HG03575 (cell line): ENCODE results near the gene CARS2.
"Not testable (repeated sequence)": the region's sequence is repeated elsewhere in the genome, so short reads cannot be mapped to it uniquely, and the experiment has no call there.

Experiments
- ATAC-seq: cut with Tn5 transposase; IDR thresholded peaks from one replicate; pipeline ENCODE4 v1.9.1; 2021; ENCODE audit not compliant: unreplicated experiment, insufficient number of reproducible peaks, low FRiP score; ENCODE audit errors: extremely low read depth

Gene CARS2, protein sequence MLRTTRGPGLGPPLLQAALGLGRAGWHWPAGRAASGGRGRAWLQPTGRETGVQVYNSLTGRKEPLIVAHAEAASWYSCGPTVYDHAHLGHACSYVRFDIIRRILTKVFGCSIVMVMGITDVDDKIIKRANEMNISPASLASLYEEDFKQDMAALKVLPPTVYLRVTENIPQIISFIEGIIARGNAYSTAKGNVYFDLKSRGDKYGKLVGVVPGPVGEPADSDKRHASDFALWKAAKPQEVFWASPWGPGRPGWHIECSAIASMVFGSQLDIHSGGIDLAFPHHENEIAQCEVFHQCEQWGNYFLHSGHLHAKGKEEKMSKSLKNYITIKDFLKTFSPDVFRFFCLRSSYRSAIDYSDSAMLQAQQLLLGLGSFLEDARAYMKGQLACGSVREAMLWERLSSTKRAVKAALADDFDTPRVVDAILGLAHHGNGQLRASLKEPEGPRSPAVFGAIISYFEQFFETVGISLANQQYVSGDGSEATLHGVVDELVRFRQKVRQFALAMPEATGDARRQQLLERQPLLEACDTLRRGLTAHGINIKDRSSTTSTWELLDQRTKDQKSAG

DNA sequence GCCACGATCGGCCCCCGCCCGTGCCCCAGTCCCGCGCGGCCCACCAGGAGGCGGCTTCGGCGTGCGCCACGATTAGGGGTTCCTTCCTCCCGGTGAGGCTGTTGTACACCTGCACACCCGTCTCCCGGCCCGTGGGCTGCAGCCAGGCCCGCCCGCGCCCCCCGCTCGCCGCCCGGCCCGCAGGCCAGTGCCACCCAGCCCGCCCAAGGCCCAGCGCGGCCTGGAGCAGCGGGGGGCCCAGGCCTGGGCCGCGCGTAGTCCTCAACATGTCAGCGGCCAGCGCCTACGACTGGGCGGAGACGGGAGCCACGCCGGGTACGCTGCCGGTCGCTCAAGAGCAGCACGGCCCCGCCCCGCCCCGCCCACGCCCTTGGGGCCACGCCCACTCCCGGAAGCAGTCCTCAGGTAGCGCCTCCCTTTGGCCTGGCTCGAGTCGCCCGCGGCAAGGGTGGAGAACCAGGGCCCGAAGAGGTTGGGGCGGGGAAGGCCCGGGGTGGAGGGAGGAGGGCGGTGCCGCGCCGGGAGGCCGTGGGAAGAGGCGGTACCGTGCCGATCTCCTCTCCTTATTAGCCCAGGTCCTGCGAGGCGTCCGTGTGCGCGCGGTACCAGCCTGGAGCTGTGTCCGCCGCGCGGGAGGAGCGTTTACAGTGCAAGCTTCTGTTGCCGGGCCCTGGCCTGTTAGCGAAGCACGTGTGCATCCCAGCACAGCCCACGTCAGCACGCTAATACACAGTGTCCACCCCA lies at the start of gene CARS2:
CARS2 (minus strand) TSS at position 291 of the 744 bp plus-strand sequence; CDS start at position 268, 23 bp downstream.
- peak; percentile 50 for ATAC-seq

DNA sequence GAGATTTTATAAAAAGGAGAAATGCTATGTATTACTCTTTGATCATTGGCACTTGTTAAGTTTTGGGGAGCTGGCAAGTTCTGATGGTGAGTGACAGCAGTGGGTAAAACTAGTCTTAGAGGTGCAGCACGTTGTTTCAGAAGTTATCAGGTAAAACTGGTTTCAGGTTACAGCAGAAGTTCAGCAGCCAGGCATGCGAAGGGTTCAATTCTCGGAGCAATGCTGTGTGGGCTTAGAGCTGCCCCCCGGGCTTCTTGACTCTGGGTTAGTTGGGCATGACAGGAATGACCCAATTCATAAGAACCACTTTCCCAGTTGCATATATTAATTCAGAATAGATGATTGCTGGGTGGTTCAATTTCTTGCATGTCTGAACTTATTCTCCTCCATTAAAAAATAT lies 42.4 kb upstream of the CARS2 start:
- ATAC-seq: no peak

DNA sequence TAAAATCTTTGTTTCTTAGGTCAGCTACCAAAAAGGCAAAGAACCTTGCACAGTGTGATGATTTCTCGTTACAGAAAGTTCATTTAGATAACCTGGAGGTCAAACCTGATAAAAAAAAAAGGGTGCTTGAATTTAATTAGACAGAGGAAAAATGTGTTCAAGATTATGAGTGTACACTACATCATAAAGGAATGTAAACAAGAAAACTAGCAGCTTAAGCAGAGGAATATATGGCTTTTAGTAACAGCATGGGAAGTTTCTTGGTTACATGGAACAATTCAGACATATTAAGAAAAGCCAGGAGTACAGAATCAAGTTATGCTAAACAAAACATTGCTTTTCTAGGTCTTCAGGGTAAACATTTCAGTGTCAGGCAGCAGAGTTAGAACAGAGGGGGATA lies 40.5 kb upstream of the CARS2 start:
- no peak for ATAC-seq

DNA sequence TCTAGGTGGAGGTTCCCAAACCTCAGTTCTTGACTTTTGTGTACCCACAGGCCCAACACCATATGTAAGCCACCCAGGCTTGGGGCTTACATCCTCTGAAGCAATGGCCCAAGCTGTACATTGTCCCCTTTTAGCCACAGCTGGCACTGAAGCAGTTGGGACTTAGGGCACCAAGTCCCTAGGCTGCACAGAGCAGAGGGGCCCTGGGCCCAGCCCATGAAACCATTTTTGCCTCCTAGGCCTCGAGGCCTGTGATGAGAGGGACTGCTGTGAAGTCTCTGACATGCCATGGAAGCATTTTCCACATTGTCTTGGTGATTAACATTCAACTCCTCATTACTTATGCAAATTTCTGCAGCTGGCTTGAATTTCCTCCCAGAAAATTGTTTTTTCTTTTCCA lies 37.8 kb upstream of the CARS2 start:
- no peak for ATAC-seq

DNA sequence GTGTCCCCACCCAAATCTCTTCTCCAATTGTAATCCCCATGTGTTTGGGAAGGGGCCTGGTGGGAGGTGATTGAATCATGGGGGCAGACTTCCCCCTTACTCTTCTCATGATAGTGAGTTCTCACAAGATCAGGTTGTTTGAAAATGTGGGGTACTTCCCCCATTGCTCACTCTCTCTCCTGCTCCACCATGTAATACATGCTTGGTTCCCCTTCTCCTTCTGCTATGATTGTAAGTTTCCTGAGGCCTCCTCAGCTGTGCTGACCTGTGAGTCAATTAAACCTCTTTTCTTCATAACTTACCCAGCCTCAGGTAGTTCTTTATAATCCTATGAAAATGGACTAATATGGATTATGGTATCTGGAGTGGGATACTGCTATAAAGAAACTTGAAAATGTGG lies 31.6 kb upstream of the CARS2 start:
- no peak for ATAC-seq

DNA sequence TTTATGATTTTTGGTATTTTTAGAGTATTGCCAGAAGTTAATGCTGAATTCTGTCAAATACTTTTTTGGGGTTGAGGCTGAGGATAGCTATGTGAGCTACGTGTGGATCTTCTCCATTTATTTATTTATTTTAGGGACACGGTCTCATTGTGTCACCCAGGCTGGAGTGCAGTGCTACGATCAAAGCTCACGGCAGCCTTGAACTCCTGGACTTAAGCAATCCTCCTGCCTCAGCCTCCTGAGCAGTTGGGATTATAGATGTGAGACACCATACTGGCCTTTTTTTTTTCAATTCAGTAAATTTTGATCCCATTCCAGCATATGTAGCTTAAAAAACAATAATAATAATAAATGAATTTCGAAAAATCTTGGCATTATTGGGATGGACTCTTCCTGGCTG lies 28.6 kb upstream of the CARS2 start:
- no peak for ATAC-seq

DNA sequence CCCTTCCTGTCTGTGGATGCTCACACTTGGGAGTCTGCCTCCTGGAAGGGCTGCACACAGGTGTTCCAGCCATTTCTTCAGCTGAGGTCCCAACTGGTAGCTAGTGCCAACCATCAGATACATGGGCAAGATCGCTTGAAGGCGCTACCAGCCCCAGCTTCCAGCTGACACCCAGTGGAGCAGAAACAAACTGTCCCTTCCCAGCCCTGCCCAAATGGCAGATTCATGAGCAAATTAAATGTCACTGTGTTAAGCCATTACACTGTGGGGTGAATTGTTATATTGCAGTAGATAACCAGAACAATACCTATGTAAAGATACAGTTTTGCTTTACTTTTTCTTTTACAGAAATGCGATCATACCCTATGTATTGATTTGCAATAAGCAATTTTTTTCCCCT lies 25.2 kb upstream of the CARS2 start:
- ATAC-seq: no peak

DNA sequence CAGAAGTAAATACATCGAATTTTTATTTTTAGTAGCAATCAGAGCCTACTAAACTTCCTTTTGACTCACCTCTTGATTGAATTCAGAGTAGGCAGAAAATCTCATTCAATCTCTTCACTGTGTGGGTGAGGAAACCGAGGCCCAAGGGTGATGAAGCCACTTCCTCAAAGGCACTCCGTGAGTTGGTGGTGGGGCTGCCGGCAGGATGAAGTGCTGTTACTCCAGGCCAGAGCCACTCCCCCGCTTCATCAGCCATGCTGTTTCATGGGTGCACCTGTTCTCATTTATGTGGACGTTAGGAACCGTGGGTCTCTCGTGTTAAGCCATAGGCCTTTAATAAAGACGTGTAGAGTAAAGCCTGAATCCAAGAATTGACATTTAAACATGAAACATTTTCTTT lies 20.8 kb upstream of the CARS2 start:
- ATAC-seq: no peak

DNA sequence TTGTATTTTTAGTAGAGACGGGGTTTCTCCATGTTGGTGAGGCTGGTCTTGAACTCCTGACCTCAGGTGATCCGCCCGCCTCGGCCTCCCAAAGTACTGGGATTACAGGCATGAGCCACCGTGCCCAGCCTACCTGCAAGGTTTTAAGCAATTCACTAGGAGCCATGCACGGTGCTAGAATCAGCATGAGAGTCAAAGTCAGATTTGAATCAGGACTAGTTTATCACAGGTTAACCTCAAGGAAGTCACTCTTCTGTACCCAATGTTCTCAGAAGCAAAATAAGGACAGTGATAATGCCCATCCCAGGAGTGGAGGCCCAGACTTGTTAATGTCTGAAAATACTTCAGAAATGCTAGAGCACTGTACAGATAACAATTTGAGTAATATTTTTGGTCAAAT lies 20.2 kb upstream of the CARS2 start:
- not testable (repeated sequence) for ATAC-seq

DNA sequence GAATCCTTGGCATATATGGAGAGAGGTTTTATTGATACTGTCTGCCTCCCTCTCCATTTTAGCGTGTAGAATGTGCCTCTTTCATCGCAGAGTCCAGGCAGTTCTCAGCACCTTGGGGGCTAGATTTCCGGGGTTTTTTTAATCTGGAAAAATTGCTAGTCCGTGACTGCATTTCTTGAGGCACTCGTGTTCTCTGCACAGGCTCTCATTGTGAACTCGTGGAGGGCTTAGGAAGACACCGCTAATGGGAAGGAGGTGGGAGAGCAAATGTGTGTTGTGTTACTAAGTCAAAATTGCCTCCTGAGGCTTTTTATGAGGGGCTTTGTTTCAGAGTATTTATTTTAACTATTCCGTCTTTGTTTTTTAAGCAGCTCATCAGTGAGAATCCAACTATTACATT lies 17.7 kb upstream of the CARS2 start:
- no peak for ATAC-seq

DNA sequence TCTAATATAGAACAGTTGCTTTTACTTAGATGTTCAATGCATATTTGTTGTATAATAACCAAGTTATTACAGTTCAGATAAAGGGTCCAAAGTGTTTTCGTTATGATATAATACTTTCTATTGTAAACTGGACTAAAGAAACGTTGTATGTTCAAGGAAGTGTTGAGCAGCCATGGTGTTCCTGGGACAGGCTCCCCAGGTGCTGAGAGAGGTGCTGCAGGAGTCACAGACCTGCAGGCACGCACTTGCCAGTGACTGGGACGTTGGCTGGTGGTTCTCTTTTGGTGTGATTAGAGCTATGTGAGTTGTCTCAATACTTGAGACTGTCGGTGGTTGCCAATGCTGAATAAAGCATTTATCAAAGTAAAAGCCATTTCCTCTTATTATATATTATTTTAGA lies 17.1 kb upstream of the CARS2 start:
- no peak for ATAC-seq

DNA sequence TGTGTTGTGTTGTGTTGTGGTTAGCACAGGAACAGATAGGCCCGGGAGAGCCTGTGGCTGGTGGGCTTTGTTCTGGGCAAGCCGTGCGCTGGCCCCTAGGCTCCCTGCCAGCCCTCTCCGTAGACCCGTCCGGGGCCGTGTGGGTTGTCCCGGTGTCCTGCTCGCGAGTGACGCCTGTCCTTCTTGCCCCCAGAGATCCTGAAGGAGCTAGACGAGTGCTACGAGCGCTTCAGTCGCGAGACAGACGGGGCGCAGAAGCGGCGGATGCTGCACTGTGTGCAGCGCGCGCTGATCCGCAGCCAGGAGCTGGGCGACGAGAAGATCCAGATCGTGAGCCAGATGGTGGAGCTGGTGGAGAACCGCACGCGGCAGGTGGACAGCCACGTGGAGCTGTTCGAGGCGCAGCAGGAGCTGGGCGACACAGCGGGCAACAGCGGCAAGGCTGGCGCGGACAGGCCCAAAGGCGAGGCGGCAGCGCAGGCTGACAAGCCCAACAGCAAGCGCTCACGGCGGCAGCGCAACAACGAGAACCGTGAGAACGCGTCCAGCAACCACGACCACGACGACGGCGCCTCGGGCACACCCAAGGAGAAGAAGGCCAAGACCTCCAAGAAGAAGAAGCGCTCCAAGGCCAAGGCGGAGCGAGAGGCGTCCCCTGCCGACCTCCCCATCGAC lies 13.3 kb upstream of the CARS2 start:
- no peak for ATAC-seq

DNA sequence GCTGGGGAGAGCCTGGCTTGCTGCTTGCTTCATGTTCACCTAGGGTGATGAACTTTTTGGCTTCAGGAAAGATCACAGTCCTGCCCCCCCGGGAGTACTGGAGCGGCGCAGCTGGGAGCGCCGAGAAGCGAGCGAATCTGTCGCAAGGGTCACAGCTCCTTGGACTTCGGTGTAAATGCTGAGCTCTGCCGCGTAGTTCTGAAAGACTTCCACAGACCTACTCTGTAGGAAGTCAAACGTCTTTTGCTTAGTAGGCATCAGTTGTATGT lies 10.3 kb upstream of the CARS2 start:
- ATAC-seq: no peak

DNA sequence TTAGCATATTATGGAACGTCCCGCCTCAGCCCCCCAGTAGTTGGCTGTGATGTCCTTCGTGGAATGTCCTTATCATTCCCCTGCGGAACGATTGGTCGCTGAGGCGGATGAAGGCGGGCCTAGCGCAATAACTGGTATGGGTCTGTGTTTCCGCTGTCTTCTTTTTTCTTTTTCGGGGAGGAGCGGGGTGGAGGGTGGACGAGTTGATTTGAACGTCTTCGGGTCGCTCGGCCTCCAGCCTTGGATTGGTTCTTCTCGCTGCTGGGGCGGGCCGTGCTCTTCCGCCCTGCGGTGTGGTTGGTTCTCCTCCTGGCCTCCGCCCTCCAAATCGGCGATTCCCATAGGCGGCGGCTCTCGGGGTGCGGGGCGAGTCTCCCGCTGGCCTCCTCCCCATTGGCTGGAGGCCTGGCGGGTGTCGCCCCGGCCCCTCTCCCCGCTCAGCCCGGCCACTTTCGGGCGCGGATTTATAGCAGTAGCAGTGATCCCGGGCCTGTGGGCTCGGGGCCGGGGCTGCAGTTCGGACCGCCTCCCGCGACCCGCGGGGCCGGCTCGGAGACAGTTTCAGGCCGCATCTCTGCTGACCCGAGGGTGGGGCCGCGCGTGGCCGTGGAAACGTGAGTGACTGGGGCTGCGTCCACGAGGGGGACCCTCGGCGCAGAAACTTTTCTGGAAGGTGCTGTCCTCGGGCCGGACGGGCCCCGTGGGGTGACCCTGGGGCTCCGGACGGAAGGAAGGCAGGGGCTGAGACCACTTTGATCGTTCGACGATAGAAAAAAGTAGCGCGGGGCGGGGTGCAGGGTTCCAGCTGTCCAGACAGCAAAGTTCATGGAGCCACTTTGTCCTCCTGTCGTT lies 9.7 kb upstream of the CARS2 start:
- ATAC-seq: peak; percentile 50

DNA sequence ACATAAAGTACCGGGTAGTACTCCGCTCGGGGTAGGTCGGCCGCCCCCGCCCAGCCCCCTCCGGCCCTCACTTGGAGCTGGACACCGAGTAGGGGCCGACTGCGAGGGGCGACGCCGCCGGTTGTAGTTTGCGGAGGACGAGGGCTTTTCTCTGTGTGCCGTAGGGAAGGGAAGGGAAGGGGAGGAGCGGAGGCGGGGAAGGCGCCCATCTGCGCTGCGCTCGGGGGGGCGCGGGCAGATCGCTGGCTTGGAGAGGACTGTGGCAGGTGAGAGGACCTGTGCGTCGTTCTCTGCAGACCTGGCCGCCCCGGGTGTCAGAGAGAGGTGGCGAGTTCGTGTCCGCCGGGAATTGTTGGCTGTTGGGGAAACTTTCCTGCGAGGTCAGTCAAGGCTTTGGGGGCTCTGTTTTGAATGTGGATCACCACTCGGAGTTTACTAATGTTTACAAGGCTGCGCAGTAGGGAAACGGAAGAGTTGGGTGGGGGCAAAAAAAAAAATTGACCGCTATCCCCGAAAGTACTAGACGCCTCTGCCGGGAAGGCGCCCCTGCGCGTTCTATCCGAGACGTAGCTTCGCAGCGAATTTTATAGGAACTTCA lies 9.0 kb upstream of the CARS2 start:
- no peak for ATAC-seq

DNA sequence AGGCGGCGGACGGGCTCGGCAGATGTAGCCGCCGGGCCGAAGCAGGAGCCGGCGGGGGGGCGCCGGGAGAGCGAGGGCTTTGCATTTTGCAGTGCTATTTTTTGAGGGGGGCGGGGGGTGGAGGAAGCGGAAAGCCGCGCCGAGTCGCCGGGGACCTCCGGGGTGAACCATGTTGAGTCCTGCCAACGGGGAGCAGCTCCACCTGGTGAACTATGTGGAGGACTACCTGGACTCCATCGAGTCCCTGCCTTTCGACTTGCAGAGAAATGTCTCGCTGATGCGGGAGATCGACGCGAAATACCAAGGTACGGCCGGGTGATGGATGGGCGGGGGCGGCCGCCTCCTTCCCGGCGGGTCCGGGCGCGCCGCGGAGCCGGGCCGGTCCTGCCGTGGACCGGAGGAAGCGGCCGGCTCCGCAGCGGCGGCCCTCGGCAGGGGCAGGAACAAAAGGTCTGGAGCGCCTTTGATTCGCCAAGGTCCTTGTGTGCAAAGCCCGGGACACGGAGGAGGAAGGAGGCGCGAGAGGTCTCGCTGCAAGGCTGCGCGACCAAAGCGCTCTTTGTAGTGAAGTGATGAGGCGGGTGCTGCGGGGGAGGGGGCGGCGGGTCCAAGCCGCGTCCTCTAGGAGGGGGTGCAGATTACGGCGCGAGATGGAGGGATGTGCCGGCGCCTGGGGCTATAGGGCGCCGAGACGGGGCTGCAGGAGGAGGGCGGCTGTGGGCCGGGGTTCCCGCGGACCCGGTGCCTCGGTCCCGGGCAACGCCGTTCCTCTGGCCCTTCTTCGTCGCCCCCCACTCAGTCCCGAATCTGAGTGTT lies 8.3 kb upstream of the CARS2 start:
- no peak for ATAC-seq

DNA sequence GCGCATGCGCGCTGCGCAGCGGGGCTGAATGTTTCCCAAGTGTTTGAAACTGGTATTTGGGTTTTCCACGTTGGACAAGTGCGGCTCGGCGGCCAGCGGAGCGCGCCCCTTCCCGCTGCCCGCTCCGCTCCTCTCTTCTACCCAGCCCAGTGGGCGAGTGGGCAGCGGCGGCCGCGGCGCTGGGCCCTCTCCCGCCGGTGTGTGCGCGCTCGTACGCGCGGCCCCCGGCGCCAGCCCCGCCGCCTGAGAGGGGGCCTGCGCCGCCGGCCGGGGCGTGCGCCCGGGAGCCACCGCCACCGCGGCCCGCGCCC lies 7.7 kb upstream of the CARS2 start, which contains the start of gene ING1:
ING1 (plus strand) TSS at position 59 of the 311 bp plus-strand sequence. CDS start 450 bp downstream, outside the sequence.
- no peak for ATAC-seq
